HEK293T (cell line): Measurements from ENCODE around the gene LYRM4.

ENCODE experiments used
- BHLHE40 ChIP-seq: fragments of 450-650 bp; IDR thresholded peaks from 2 replicates; pipeline ENCODE4 v1.6.1; 2016; ENCODE audit warnings: mild to moderate bottlenecking, moderate library complexity, borderline replicate concordance
- SUZ12 ChIP-seq: fragments of 450-650 bp; IDR thresholded peaks from 2 replicates; pipeline ENCODE4 v1.6.1; 2016; ENCODE audit warnings: mild to moderate bottlenecking

GRCh38 chr6:5078121-5078669, 182.6 kb downstream of the LYRM4 start:
- TF ChIP-seq SUZ12 (no peak), BHLHE40 (no peak)
